Epithelial cell of proximal tubule (primary cell): ENCODE results near the gene TRIM40. TPM values are rescaled to one million over a fixed set of nuclear protein-coding genes. Genes with fewer than 3 reads are reported as not detected.
A peak's percentile ranks its signal among the peaks of the same experiment; 100 is the strongest.

ENCODE experiments used
- DNase-seq: peaks from one replicate; pipeline ENCODE4 v3.0.0-alpha.2; 2011; ENCODE audit warnings: low read depth
- H3K4me3 ChIP-seq: 2 replicates; pipeline ENCODE4 v1.5.1; 2011; ENCODE audit warnings: low read depth, mild to moderate bottlenecking, low read length
- total RNA-seq: library from RNA; depleted of rRNA; stranded (reverse); fragments of >200 nt; gene quantifications from 2 replicates; pipeline ENCODE4 v1.2.3, GENCODE V29; 2015
- TF ChIP-seq, protein P1 (sequence below): conservative IDR thresholded peaks from 2 replicates; pipeline ENCODE4 v1.5.1; 2012; ENCODE audit warnings: low read depth, mild to moderate bottlenecking, low read length

The TRIM40 gene
- total RNA-seq, 1 donor from 2014 or later = not detected

- no peak overlapping the region for H3K4me3 ChIP-seq
- DNase-seq = no peak
- TF ChIP-seq, protein P1, sequence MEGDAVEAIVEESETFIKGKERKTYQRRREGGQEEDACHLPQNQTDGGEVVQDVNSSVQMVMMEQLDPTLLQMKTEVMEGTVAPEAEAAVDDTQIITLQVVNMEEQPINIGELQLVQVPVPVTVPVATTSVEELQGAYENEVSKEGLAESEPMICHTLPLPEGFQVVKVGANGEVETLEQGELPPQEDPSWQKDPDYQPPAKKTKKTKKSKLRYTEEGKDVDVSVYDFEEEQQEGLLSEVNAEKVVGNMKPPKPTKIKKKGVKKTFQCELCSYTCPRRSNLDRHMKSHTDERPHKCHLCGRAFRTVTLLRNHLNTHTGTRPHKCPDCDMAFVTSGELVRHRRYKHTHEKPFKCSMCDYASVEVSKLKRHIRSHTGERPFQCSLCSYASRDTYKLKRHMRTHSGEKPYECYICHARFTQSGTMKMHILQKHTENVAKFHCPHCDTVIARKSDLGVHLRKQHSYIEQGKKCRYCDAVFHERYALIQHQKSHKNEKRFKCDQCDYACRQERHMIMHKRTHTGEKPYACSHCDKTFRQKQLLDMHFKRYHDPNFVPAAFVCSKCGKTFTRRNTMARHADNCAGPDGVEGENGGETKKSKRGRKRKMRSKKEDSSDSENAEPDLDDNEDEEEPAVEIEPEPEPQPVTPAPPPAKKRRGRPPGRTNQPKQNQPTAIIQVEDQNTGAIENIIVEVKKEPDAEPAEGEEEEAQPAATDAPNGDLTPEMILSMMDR = no peak
Observed at GRCh38 chr6:30167101-30167500, 31.2 kb downstream of the TRIM40 start.

GRCh38 chr6:30168741-30169140, 32.8 kb downstream of the TRIM40 start:
- H3K4me3 ChIP-seq = no peak overlapping the region
- no peak for DNase-seq
- TF ChIP-seq, protein P1 = no peak

DNA sequence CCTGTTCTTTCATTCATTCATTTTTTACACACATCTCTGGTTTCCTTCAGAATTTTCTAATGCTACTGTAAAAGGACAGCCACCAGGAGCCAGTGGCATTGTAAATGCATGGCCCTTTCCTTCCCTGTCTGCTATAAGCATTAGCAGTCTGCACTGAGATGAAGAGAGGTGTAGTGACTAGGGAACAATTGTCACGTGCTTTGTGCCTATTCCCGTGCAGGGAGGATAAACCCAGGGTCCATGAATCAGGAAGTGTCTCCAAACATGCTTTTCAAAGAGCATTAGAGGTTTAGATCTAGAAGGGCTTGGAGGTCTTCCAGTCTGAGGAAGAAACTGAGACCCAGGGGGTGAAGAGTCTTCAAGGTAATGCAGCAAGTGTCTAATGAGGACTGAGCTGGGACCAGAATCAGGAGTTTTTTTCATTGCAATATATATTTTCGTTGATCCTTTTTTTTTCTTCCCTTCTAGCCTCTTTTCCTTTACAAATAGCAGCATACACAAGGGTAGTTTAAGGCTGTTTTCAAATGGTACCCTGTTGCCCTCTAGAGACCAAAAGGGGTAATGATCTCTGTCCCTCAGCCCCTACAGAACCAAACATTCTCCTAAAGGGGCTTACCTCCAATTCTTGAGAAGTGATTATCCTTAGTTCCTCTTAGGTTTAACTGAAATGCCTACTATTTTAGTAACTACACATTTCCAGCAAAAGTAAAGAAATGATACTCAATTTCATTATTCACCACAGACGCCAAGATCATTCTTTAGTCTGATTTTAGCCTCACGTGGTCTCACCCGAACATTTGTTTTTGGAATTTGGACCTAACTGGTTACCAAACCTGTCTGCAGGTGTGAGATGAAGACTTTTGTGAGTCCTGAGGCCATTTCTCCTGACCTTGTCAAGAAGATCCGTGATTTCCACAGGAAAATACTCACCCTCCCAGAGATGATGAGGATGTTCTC, 34.0 kb downstream of the TRIM40 start:
- DNase-seq = no peak
- no peak overlapping the region for H3K4me3 ChIP-seq
- TF ChIP-seq, protein P1 = peak; percentile 92

GRCh38 chr6:30171677-30172471, 35.9 kb downstream of the TRIM40 start:
- TF ChIP-seq, protein P1 = no peak
- H3K4me3 ChIP-seq = no peak overlapping the region
- DNase-seq = no peak

DNA sequence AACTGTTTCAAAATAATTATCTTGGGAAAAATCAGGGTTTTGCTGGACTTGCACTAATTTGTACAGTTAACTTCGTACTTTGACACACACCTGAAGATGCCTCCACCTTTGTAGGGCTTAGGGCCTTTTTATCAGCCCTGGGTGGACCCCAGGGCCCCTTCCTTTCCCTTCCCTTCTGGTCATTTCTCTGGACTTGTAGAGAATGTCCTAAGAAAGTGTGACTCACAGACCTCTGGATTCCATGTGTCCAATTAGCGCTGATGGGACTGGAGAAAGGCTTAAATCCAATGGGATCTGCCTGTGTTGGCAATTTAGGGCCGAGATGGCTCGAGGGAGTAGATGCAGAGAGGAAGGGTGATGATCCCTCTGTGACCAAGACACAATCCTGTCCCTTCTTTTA, 36.7 kb downstream of the TRIM40 start:
- no peak for DNase-seq
- TF ChIP-seq, protein P1 = no peak
- no peak overlapping the region for H3K4me3 ChIP-seq

DNA sequence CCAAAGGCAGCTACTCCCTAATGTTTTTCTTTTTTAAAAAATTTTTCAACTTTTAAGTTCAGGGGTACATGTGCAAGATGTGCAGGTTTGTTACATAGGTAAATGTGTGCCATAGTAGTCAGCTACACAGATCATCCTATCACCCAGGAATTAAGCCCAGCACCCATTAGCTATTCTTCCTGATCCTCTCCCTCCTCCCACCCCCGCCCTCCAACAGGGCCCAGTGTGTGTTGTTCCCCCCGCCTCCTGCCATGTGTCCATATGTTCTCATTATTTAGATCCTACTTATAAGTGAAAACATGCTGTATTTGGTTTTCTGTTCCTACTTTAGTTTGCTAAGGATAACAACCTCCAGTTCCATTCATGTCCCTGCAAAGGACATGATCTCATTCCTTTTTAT, 39.8 kb downstream of the TRIM40 start:
- DNase-seq = no peak
- TF ChIP-seq, protein P1 = no peak
- no peak overlapping the region for H3K4me3 ChIP-seq
